GM21723 (cell line): ENCODE measurements around the gene EI24.
"Not testable (repeated sequence)": the region's sequence is repeated elsewhere in the genome, so short reads cannot be mapped to it uniquely, and the experiment has no call there.

Experiments
- ATAC-seq: cut with Tn5 transposase; IDR thresholded peaks from one replicate; pipeline ENCODE4 v1.9.1; 2021; ENCODE audit warnings: mild to moderate bottlenecking, moderate library complexity; ENCODE audit not compliant: unreplicated experiment

The EI24 gene

GRCh38 chr11:125568970-125569914 lies at the start of gene EI24:
Gene EI24, plus strand, starts transcription at chr11:125569477. Its CDS starts 3,051 bp downstream, at chr11:125572528.
- ATAC-seq: peak; percentile 96

GRCh38 chr11:125519860-125520834 lies 49.1 kb upstream of the EI24 start:
- no peak for ATAC-seq

- no peak for ATAC-seq
Observed at GRCh38 chr11:125525303-125525702, 44.0 kb upstream of the EI24 start.

GRCh38 chr11:125532668-125533067 lies 36.6 kb upstream of the EI24 start:
- ATAC-seq: no peak

- ATAC-seq: no peak
Observed at GRCh38 chr11:125535585-125535984, 33.7 kb upstream of the EI24 start.

- not testable (repeated sequence) for ATAC-seq
Observed at GRCh38 chr11:125536834-125537233, 32.4 kb upstream of the EI24 start.

- ATAC-seq: no peak
Observed at GRCh38 chr11:125542709-125543108, 26.6 kb upstream of the EI24 start.

- ATAC-seq: no peak
Observed at GRCh38 chr11:125550780-125551179, 18.5 kb upstream of the EI24 start.

- no peak for ATAC-seq
Observed at GRCh38 chr11:125551835-125552342, 17.4 kb upstream of the EI24 start.

- ATAC-seq: no peak
Observed at GRCh38 chr11:125552927-125553326, 16.4 kb upstream of the EI24 start.

- no peak for ATAC-seq
Observed at GRCh38 chr11:125553357-125553756, 15.9 kb upstream of the EI24 start.

GRCh38 chr11:125554038-125554437 lies 15.2 kb upstream of the EI24 start:
- ATAC-seq: no peak

- ATAC-seq: no peak
Observed at GRCh38 chr11:125559888-125560287, 9.4 kb upstream of the EI24 start.

GRCh38 chr11:125561924-125562323 lies 7.4 kb upstream of the EI24 start:
- no peak for ATAC-seq

- ATAC-seq: no peak
Observed at GRCh38 chr11:125562430-125562829, 6.8 kb upstream of the EI24 start.

- ATAC-seq: no peak
Observed at GRCh38 chr11:125564357-125564756, 4.9 kb upstream of the EI24 start.

- no peak for ATAC-seq
Observed at GRCh38 chr11:125566235-125566634, 3.0 kb upstream of the EI24 start.

- ATAC-seq: peak; percentile 27
Observed at GRCh38 chr11:125569915-125570621, 791 bp downstream of the EI24 start.

GRCh38 chr11:125570952-125571351 lies 1.7 kb downstream of the EI24 start:
- ATAC-seq: no peak

- ATAC-seq: no peak
Observed at GRCh38 chr11:125572916-125573315, 3.6 kb downstream of the EI24 start.

- ATAC-seq: not testable (repeated sequence)
Observed at GRCh38 chr11:125577181-125577580, 7.9 kb downstream of the EI24 start.
